NOMO-1 treated with dmso at 0.1 percent for 144 hours (cell line): ENCODE data around the gene SAMHD1.
A peak's percentile ranks its signal among the peaks of the same experiment; 100 is the strongest.
"Not testable (repeated sequence)": the region's sequence is repeated elsewhere in the genome, so short reads cannot be mapped to it uniquely, and the experiment has no call there.

Experiments used
- DNase-seq: peaks from one replicate; lab custom pipeline; 2025; ENCODE audit not compliant: unreplicated experiment; lab: John Stamatoyannopoulos, UW

SAMHD1 gene

DNA sequence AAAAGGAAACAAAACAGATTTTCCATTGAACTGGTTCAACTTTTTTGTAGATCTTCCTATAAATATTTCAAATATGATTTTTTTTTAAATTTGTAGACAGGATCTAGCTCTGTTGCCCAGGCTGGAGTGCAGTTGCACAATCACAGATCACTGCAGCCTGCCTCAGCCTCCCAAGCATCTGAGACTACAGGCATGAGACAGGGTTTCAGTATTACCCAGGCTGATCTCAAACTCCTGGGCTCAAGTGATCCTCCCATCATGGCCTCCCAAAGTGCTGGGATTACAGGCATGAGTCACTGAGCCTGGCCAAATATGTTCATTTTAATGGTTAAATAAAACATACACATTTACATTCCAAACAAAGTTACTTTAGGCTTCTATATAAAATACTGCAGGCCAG is 33.6 kb downstream of the SAMHD1 start:
- no peak for DNase-seq

- DNase-seq = no peak
These were observed 34.3 kb downstream of the SAMHD1 start for GRCh38 chr20:36917240-36917639.

GRCh38 chr20:36916199-36916598 is 35.3 kb downstream of the SAMHD1 start:
- DNase-seq = no peak

DNA sequence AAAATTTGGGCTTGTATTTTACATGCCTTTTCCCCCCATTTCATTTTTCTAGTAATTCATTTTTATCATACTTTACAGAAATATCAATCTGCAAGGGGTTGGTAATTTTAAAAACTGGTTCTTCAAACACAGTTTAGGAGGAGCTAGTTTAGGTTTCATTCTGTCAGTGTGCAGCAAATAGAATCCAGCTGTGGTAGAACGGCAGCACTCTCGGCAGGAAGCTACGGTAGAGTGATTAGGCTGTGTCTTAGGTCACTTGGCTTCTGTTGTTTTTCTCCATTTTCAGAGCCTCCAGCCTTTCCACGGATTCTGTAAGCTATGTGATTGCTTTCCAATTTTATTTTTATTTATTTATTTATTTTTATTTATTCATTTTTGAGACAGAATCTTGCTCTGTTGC is 42.9 kb downstream of the SAMHD1 start:
- DNase-seq = no peak

- DNase-seq = not testable (repeated sequence)
These were observed 45.4 kb downstream of the SAMHD1 start for GRCh38 chr20:36906086-36906485.

DNA sequence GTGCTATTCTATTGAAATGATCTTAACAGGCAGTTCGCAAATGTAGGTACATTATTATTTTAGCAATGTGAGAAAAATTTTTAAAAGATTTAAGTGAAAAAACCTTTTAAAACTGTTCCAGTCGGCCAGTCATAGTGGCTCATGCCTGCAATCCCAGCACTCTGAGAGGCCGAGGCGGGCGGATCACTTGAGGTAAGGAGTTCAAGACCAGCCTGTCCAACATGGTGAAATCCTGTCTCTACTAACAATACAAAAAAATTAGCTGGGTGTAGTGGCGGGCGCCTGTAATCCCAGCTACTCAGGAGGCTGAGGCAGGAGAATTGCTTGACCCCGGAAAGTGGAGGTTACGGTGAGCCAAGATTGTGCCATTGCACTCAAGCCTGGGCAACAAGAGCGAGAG is 45.9 kb downstream of the SAMHD1 start:
- not testable (repeated sequence) for DNase-seq

GRCh38 chr20:36904690-36905089 is 46.8 kb downstream of the SAMHD1 start:
- DNase-seq = no peak

DNA sequence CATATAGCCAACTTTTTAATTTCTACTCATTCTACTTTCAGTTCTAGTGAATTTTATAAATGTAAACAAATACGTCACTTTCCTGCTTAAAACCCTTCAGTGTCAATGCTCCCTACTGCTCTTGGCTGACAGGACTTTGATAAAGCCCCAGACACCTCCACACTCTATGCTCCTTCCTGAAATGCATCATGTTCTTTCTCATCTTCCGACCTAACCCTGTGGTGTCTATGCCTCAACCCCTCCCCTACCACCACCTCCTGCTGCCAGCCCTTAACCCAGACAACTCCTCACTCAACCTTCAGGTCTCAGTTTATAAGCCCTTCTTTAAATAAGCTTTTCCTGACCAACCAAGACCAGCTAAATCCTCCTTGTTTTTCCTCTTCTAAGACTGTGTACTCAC is 56.5 kb downstream of the SAMHD1 start:
- no peak for DNase-seq

DNA sequence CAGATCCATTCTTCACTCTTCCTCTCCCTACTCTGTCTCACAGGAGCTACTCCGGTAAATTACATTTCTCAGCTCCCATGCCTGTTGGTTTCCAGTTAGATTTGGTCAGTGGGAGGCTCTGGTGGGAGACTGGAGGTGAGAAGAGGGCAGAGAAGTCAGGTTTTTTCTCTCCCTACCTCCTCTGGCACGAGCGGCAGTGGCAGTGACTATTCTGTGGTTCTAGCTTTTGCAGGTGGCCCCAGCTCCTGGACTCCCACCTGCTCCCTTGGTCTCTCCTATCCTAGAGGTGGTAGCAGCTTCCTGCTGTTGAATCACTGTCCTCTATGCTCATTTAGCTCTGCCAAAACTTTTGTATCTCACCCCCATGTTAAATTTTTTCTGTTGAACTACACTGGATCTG is 57.7 kb downstream of the SAMHD1 start:
- DNase-seq = no peak

DNA sequence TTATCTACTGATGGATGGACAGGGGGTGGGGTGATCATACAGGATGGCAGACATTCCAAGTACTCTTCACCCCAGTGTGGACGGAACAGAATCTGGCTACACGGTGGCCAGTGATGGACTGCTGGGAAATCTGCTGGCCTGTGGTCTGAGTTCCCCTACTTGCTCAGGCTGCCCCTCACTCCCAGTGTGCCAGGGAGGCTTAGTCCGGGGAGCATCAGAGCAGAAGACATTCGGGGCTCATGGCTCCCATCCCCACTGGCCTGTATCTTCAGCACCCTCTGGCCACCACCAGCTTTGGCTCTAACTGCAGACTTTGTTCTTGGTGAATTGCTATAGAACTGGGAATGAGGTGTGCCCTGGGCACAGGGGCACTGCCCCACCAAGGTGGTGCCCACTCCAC is 60.3 kb downstream of the SAMHD1 start:
- DNase-seq = no peak

- no peak for DNase-seq
These were observed 60.9 kb downstream of the SAMHD1 start for GRCh38 chr20:36890586-36890985.

GRCh38 chr20:36888880-36889516 is 62.5 kb downstream of the SAMHD1 start:
- DNase-seq = no peak

GRCh38 chr20:36887752-36888090 is 63.8 kb downstream of the SAMHD1 start:
- DNase-seq = no peak

GRCh38 chr20:36886859-36887751 is 64.4 kb downstream of the SAMHD1 start:
- peak; percentile 58 for DNase-seq

DNA sequence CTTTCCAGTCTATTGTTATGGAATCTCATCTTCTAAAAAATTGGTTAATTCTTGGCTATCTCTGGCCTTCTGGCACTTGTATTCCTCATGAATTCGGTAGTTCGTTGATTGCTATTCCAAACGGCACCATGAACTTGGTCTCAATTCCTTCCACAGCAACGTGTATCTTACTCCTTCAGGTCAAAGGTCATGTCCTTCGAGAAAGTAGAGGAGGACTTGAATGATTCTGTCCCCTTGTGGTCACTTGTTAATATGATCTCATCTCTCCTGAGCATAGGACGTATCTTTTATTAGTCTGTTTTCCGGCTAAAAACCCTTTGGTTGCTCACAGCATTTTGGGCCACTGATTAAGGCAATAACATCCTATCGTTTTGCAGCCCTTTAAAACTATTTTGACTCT is 66.2 kb downstream of the SAMHD1 start:
- no peak for DNase-seq

DNA sequence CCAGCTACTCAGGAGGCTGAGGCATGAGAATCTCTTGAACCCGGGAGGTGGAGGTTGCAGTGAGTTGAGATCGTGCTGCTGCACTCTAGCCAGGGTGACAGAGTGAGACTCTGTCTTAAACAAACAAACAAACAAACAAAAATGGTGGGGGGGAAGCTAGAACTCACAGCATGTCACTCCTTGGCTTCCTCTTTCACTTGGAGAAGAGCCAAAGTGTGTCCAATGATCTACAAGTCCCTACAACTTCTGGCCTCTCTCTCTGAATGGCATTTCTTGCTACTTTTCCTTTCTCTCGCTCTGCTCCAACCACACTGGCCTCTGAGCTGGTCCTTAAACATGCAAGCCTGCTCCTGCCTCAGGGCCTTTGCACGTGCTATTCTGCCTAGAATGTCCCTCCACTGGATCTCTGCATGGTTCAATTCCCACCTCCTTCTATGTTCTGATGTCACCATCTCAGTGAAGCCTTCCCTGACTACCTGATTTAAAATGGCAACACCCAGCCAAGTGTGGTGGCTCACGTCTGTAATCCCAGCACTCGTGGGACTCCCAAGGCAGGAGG is 67.5 kb downstream of the SAMHD1 start:
- DNase-seq = no peak

- DNase-seq = no peak
These were observed 69.6 kb downstream of the SAMHD1 start for GRCh38 chr20:36881888-36882287.

- DNase-seq = no peak
These were observed 70.2 kb downstream of the SAMHD1 start for GRCh38 chr20:36881331-36881730.

DNA sequence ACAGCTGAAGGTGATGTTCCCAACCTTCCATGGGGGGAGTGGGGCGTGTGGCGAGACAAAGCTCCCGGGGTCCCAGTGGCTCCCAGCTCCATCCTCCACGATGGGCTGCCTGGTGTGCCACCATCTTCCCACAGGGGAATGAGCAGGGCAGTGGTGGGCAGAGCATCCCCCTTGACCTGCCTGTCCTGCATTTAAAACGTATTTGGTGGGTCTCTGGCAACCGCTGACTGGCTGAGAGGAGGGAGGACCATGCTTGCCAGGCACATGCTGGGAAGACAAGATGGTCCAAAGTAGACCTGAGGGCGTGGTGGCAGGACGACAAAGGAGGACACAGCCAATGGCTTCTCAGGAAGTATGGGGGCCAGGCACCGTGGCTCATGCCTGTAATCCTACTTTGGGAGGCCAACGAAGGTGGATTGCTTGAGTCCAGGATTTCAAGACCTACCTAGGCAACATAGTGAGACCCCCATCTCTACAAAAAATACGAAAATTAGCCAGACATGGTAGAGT is 70.7 kb downstream of the SAMHD1 start:
- no peak for DNase-seq

DNA sequence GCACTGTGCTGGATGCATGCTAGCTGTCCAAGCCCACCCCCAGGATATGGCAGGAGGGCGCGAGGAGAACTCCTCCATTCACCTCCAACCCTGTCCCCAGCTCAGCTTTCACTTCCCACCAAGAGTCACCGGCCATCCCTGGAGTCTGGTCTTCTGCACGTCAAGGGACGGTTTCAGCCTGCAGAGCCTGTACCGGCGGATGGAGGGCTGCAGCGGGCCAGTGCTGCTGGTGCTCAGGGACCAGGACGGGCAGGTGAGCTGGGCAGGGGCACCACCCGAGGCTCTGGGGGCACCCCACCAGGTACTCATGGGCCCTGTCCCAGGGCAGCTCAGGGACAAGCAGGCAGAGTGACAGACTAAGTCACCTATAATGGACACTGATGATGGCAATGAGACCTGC is 72.6 kb downstream of the SAMHD1 start:
- no peak for DNase-seq

DNA sequence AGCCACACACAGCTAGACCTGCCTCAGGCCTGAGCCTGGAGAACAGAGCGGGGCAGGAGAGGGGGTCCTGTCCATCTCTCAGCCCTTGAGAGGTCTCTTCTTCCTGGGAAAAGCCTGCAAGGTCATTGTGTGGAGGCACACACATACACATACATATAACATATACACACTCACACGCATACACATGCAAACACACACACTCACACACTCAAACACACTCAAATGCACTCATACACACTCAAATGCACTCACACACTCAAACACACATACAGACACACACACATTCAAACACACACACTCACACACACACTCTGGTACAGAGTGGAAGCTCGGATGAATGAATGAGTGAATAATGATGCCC is 75.1 kb downstream of the SAMHD1 start:
- DNase-seq = no peak
